GM15510 (cell line): Measurements from ENCODE around the gene SBF1.

Experiments used
- POLR2A ChIP-seq: IDR thresholded peaks from 3 replicates; pipeline ENCODE4 v1.6.1; 2011; ENCODE audit warnings: borderline replicate concordance; ENCODE audit not compliant: insufficient read length; ENCODE audit errors: extremely low read depth

Gene SBF1

GRCh38 chr22:50516068-50516467, 41.2 kb upstream of the SBF1 start:
- TF ChIP-seq POLR2A: no peak

GRCh38 chr22:50513175-50513574, 38.3 kb upstream of the SBF1 start:
- no peak for TF ChIP-seq POLR2A

GRCh38 chr22:50508897-50509296, 34.1 kb upstream of the SBF1 start:
- no peak for TF ChIP-seq POLR2A

DNA sequence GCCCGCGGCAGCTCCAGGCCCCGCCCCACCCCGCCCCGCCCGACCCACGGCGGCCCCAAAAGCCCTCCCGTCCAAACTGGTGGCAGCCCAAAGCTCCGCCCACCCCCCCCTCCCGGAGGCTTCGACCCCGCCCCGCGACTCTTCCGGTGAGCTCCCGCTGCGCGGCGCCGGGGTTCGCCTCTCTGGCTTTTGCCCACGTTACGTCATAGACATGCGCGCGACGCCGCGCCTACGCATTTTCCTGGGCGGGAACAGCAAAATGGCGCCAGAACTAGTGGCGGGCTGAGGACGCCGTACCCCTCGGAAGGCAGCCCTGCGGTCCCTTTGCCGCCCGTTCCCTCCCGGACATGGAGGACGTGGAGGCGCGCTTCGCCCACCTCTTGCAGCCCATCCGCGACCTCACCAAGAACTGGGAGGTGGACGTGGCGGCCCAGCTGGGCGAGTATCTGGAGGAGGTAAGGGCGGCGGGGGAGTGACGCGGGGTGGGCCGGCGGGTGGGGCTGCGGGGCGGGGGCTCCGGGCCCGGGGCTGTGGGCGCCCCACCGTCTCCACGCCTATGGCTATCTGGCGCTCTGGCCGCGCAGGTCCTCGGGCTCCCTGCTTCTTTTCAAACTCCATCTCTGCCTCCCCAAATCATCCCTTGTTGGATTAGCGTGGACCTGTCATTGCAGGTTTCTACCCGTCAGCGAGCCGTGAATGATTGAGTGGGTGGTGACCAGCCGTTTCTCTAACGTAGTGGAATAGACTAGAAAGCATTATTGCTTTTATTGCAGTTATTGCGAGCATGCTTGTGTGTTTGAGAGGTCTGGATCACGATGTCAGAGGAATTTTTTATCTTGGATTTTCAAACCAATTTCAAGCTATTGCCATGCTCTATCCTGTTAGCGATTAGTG, 33.4 kb upstream of the SBF1 start, which contains the start of gene NCAPH2:
TSS of gene NCAPH2 (plus strand) at position 234 of the 894 bp plus-strand sequence. CDS start at position 348, 114 bp downstream.
- TF ChIP-seq POLR2A: peak; percentile 88

DNA sequence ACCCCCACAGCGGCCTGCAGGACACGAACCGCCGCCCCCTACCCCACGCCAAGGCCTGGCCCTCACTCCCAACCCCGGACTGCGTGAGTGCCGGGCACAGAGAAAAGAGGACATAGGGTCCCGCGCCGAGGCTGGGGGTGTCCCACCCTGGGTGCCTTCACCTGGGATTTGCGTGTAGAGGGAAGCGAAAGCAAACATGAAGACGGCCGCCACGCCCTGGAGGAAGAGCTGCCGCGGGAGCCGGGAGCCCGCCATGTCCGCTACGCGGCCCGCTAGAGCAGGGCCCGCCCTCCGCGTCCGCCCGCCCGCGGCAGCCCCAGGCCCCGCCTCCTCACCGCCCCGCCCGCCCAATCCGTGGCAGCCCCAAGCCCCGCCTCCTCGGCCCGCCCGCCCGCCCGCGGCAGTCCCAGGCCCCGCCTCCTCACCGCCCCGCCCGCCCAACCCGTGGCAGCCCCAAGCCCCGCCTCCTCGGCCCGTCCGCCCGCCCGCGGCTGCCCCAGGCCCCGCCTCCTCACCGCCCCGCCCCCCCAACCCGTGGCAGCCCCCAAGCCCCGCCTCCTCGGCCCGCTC, 32.7 kb upstream of the SBF1 start, which contains the start of gene LMF2:
TSS of gene LMF2 (minus strand) at position 282 of the 570 bp plus-strand sequence. CDS start at position 255, 27 bp downstream.
- TF ChIP-seq POLR2A: peak; percentile 72

- TF ChIP-seq POLR2A: no peak
These were observed 32.0 kb upstream of the SBF1 start for GRCh38 chr22:50506611-50507420.

- no peak for TF ChIP-seq POLR2A
These were observed 31.2 kb upstream of the SBF1 start for GRCh38 chr22:50505776-50506610.

- TF ChIP-seq POLR2A: no peak
These were observed 30.5 kb upstream of the SBF1 start for GRCh38 chr22:50505276-50505775.

- TF ChIP-seq POLR2A: no peak
These were observed 29.8 kb upstream of the SBF1 start for GRCh38 chr22:50504369-50505211.

- TF ChIP-seq POLR2A: no peak
These were observed 28.8 kb upstream of the SBF1 start for GRCh38 chr22:50503475-50504145.

- no peak for TF ChIP-seq POLR2A
These were observed 28.0 kb upstream of the SBF1 start for GRCh38 chr22:50502628-50503474.

GRCh38 chr22:50502096-50502495, 27.3 kb upstream of the SBF1 start:
- no peak for TF ChIP-seq POLR2A

DNA sequence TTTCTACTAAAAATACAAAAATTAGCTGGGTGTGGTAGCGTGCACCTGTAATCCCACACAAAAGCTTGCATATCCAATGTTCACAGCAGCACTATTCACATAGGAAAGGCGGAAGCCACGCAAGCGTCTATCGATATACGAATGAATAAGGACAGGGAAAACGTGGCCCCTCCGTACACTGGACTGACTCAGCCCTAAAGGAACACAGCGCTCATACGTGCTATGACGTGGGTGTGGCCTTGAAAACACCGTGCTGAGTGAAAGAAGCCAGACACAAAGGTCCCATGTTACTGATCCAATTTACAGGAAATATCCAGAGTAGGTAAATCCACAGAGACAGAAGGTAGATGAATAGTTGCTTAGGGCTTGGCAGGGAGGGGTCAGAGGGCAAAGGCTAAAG, 25.6 kb upstream of the SBF1 start:
- TF ChIP-seq POLR2A: no peak
